SK-N-SH (cell line): ENCODE measurements around the gene CDH12. TPM values are rescaled to one million over a fixed set of nuclear protein-coding genes. Genes with fewer than 3 reads are reported as not detected.

Experiments
- CTCF ChIA-PET: fragments of 300-600, 350-600 bp; formaldehyde crosslinking; extraction: SDS; loops from one replicate; lab custom pipeline; 2021; lab: Yijun Ruan, JAX
- POLR2A ChIA-PET: fragments of 350-600 bp; sonication (Branson Sonifier 250); formaldehyde crosslinking; extraction: SDS; loops from one replicate; lab custom pipeline; 2020; ENCODE audit warnings: antibody characterized with exemption, inconsistent platforms; lab: Yijun Ruan, JAX
- DNase-seq: peaks from one replicate; pipeline ENCODE4 v3.0.0; 2012
- H2AFZ ChIP-seq: fragments of 200-600 bp; sonication (generic); 2 replicates; pipeline ENCODE4 v1.8.1; 2016; ENCODE audit warnings: antibody characterized with exemption, mild to moderate bottlenecking, low read depth
- H3F3A ChIP-seq: fragments of 200-600 bp; sonication (generic); replicated peaks from 2 replicates; pipeline ENCODE3; 2016; ENCODE audit warnings: antibody characterized with exemption, mild to moderate bottlenecking; ENCODE audit not compliant: insufficient read depth
- H3K27ac ChIP-seq, 2 experiments: fragments of 200-500 bp in 1 of 2; fragments of 200-600 bp in 1 of 2; sonication (Bioruptor generic) in 1 of 2; sonication (generic), shearing (Covaris generic) in 1 of 2; 2 replicates each; pipeline versions ENCODE4 v1.5.1 to v1.6.1; 2014 to 2016; ENCODE audit warnings: low read depth in 2 of 2, inconsistent platforms in 1 of 2, low read length in 1 of 2, mild to moderate bottlenecking in 1 of 2, mixed read lengths in 1 of 2
- H3K27me3 ChIP-seq: fragments of 200-600 bp; sonication (generic), shearing (Covaris generic); 2 replicates; pipeline ENCODE4 v1.6.1; 2016; ENCODE audit warnings: mixed run types; ENCODE audit not compliant: insufficient read depth
- H3K36me3 ChIP-seq, 2 experiments: fragments of 200-500 bp in 1 of 2; fragments of 200-600 bp in 1 of 2; sonication (Bioruptor generic) in 1 of 2; sonication (generic) in 1 of 2; replicated peaks in 1 of 2; 2 replicates each; pipeline versions ENCODE3 to v1.5.1; 2014 to 2016; ENCODE audit warnings: low read length in 1 of 2, mild to moderate bottlenecking in 1 of 2; ENCODE audit not compliant: insufficient read depth in 2 of 2, control insufficient read depth in 1 of 2
- H3K4me1 ChIP-seq, 2 experiments: fragments of 200-500 bp in 1 of 2; fragments of 200-600 bp in 1 of 2; sonication (Bioruptor generic) in 1 of 2; sonication (generic), shearing (Covaris generic) in 1 of 2; 2 replicates each; pipeline versions ENCODE4 v1.5.1 to v1.6.1; 2014 to 2016; ENCODE audit warnings: low read depth in 1 of 2, low read length in 1 of 2, mixed run types in 1 of 2; ENCODE audit not compliant: insufficient read depth in 2 of 2, control insufficient read depth in 1 of 2
- H3K4me2 ChIP-seq: fragments of 200-600 bp; sonication (generic), shearing (Covaris generic); 2 replicates; pipeline ENCODE4 v1.6.1; 2017; ENCODE audit warnings: mixed run types
- H3K4me3 ChIP-seq, 2 experiments: fragments of 200-500 bp in 1 of 2; fragments of 200-600 bp in 1 of 2; sonication (Bioruptor generic) in 1 of 2; sonication (generic), shearing (Covaris generic) in 1 of 2; 2 replicates each; pipeline versions ENCODE4 v1.5.1 to v1.8.1; 2014 to 2016; ENCODE audit warnings: low read depth in 2 of 2, inconsistent platforms in 1 of 2, low read length in 1 of 2, mild to moderate bottlenecking in 1 of 2, mixed read lengths in 1 of 2, moderate library complexity in 1 of 2
- H3K79me2 ChIP-seq: fragments of 200-600 bp; sonication (generic); 2 replicates; pipeline ENCODE4 v1.8.1; 2017; ENCODE audit warnings: mild to moderate bottlenecking; ENCODE audit not compliant: insufficient read depth
- H3K9ac ChIP-seq: fragments of 200-600 bp; sonication (generic); 2 replicates; pipeline ENCODE4 v1.6.1; 2017; ENCODE audit warnings: mixed run types
- H3K9me2 ChIP-seq: fragments of 200-600 bp; sonication (generic); 2 replicates; pipeline ENCODE4 v1.6.1; 2017; ENCODE audit warnings: mixed run types
- H3K9me3 ChIP-seq: fragments of 200-600 bp; sonication (generic); 2 replicates; pipeline ENCODE4 v1.6.1; 2017; ENCODE audit warnings: mixed run types, mild to moderate bottlenecking, moderate library complexity
- H4K20me1 ChIP-seq: fragments of 200-600 bp; sonication (generic); 2 replicates; pipeline ENCODE4 v1.6.1; 2017; ENCODE audit warnings: mild to moderate bottlenecking, mixed run types; ENCODE audit not compliant: insufficient read depth
- CHD2 ChIP-seq: fragments of 150-350 bp; IDR thresholded peaks from 2 replicates; pipeline ENCODE4 v1.6.1; 2018; ENCODE audit warnings: low read length; ENCODE audit not compliant: partially characterized antibody
- ELF1 ChIP-seq: IDR thresholded peaks from 2 replicates; pipeline ENCODE4 v1.4.0; 2012
- EZH2phosphoT487 ChIP-seq: fragments of 200-600 bp; sonication (generic); IDR thresholded peaks from 2 replicates; pipeline ENCODE4 v1.6.1; 2017; ENCODE audit warnings: low read depth, mixed run types, mild to moderate bottlenecking, antibody characterized with exemption, moderate library complexity, borderline replicate concordance
- FOSL2 ChIP-seq: IDR thresholded peaks from 2 replicates; pipeline ENCODE4 v1.4.0; 2012; ENCODE audit warnings: low read depth, mild to moderate bottlenecking, moderate library complexity, borderline replicate concordance
- FOXM1 ChIP-seq: IDR thresholded peaks from 2 replicates; pipeline ENCODE4 v1.4.0; 2012; ENCODE audit warnings: low read depth, mild to moderate bottlenecking
- GABPA ChIP-seq: IDR thresholded peaks from 2 replicates; pipeline ENCODE4 v1.4.0; 2012; ENCODE audit warnings: low read depth, mild to moderate bottlenecking
- JUND ChIP-seq: IDR thresholded peaks from 2 replicates; pipeline ENCODE4 v1.4.0; 2012
- MXI1 ChIP-seq: IDR thresholded peaks from 2 replicates; pipeline ENCODE4 v1.6.1; 2012; ENCODE audit warnings: mild to moderate bottlenecking, low read depth, low read length, improper control_type of control experiment
- NFIC ChIP-seq: IDR thresholded peaks from 2 replicates; pipeline ENCODE4 v1.4.0; 2012; ENCODE audit warnings: borderline replicate concordance
- NRF1 ChIP-seq: IDR thresholded peaks from 2 replicates; pipeline ENCODE4 v1.6.1; 2012; ENCODE audit warnings: low read depth, mild to moderate bottlenecking, low read length
- PBX3 ChIP-seq: IDR thresholded peaks from 2 replicates; pipeline ENCODE4; 2012
- POLR2AphosphoS5 ChIP-seq: IDR thresholded peaks from 2 replicates; pipeline ENCODE4 v1.6.1; 2012; ENCODE audit warnings: low read depth, low read length
- RAD21 ChIP-seq: IDR thresholded peaks from 2 replicates; pipeline ENCODE4 v1.6.1; 2012; ENCODE audit warnings: mild to moderate bottlenecking, low read length
- RCOR1 ChIP-seq: fragments of 150-350 bp; IDR thresholded peaks from 2 replicates; pipeline ENCODE4 v1.6.1; 2017; ENCODE audit warnings: antibody characterized with exemption, low read length
- SMC3 ChIP-seq: IDR thresholded peaks from 2 replicates; pipeline ENCODE4 v1.6.1; 2012; ENCODE audit warnings: low read depth, low read length, improper control_type of control experiment
- TAF1 ChIP-seq: IDR thresholded peaks from 2 replicates; pipeline ENCODE4 v1.6.1; 2012; ENCODE audit warnings: low read depth, mild to moderate bottlenecking, low read length, moderate library complexity, borderline replicate concordance
- TCF12 ChIP-seq: IDR thresholded peaks from 2 replicates; pipeline ENCODE4 v1.4.0; 2012
- TEAD4 ChIP-seq: IDR thresholded peaks from 2 replicates; pipeline ENCODE4 v1.4.0; 2012; ENCODE audit warnings: mild to moderate bottlenecking, borderline replicate concordance; ENCODE audit not compliant: insufficient read depth
- USF1 ChIP-seq: IDR thresholded peaks from 2 replicates; pipeline ENCODE4 v1.4.0; 2012; ENCODE audit warnings: low read depth, borderline replicate concordance
- WGBS: methylation state at CpG from one replicate; pipeline ENCODE4 v1.1.6; 2017; ENCODE audit warnings: low lambda C conversion rate; 5-methylcytosine and 5-hydroxymethylcytosine counted together
- polyA plus RNA-seq, 3 experiments: library from polyadenylated mRNA; depleted of rRNA; stranded (reverse); fragments of >200 nt; gene quantifications; 2 replicates each; pipeline ENCODE4 v1.2.3, GENCODE V29; 2012
- TF ChIP-seq, protein P1 (sequence below): IDR thresholded peaks from 2 replicates; pipeline ENCODE4 v1.4.0; 2012; ENCODE audit warnings: low read depth, borderline replicate concordance
- TF ChIP-seq, protein P2 (sequence below): fragments of 150-350 bp; IDR thresholded peaks from 2 replicates; pipeline ENCODE4 v1.6.1; 2016; ENCODE audit warnings: mild to moderate bottlenecking, low read depth, low read length

The CDH12 gene
- polyA plus RNA-seq, 1 of the 3 experiments (the other 2 are of a cell fraction), result not detected

DNA sequence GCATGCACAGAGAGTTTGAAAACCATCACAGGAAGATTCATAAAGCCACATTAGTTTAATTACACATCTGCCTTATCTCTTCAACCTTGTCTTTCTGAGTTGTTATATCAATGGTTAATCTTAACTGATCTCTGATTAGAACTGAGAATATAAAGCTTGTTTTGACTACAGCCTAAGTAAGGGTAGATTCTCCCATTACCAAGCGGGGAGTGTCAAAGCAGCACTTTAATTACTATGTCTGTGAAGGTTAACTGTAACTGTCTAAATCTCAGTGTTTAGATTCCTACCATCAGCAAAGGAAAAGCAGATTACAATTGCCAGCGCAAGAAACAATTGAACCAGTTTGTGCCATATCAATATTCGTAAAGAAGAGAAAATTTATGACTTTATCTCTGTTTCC is 348.7 kb downstream of the CDH12 start:
- Histone ChIP-seq H4K20me1 (no peaks in the 10 kb centered on the region), H3K79me2 (no peaks in the 10 kb centered on the region), H3K27ac (no peak overlapping the region), H3K9me2 (no peaks in the 10 kb centered on the region), H3F3A (no peaks in the 10 kb centered on the region), H3K9ac (no peak overlapping the region), H3K4me1 (no peaks in the 10 kb centered on the region), H2AFZ (no peak overlapping the region), H3K27me3 (no peaks in the 10 kb centered on the region), H3K9me3 (no peaks in the 10 kb centered on the region), H3K36me3 (no peaks in the 10 kb centered on the region), H3K4me2 (no peak overlapping the region), H3K4me3 (no peak overlapping the region)
- WGBS, result 3% methylated on average over 3 of the region's 3 CpGs
- TF ChIP-seq PBX3, result no peak
- TF ChIP-seq, protein P1, sequence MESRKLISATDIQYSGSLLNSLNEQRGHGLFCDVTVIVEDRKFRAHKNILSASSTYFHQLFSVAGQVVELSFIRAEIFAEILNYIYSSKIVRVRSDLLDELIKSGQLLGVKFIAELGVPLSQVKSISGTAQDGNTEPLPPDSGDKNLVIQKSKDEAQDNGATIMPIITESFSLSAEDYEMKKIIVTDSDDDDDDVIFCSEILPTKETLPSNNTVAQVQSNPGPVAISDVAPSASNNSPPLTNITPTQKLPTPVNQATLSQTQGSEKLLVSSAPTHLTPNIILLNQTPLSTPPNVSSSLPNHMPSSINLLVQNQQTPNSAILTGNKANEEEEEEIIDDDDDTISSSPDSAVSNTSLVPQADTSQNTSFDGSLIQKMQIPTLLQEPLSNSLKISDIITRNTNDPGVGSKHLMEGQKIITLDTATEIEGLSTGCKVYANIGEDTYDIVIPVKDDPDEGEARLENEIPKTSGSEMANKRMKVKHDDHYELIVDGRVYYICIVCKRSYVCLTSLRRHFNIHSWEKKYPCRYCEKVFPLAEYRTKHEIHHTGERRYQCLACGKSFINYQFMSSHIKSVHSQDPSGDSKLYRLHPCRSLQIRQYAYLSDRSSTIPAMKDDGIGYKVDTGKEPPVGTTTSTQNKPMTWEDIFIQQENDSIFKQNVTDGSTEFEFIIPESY, result no peak
- no peak for TF ChIP-seq RAD21
- TF ChIP-seq ELF1, result no peak
- TF ChIP-seq, protein P2, sequence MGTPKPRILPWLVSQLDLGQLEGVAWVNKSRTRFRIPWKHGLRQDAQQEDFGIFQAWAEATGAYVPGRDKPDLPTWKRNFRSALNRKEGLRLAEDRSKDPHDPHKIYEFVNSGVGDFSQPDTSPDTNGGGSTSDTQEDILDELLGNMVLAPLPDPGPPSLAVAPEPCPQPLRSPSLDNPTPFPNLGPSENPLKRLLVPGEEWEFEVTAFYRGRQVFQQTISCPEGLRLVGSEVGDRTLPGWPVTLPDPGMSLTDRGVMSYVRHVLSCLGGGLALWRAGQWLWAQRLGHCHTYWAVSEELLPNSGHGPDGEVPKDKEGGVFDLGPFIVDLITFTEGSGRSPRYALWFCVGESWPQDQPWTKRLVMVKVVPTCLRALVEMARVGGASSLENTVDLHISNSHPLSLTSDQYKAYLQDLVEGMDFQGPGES, result no peak
- TF ChIP-seq TEAD4, result no peak
- no peak for TF ChIP-seq GABPA
- TF ChIP-seq NFIC, result no peak
- no peak for TF ChIP-seq NRF1
- no peak for TF ChIP-seq CHD2
- TF ChIP-seq TAF1, result no peak
- TF ChIP-seq MXI1, result no peak
- TF ChIP-seq FOXM1, result no peak
- ChIA-PET POLR2A (no interaction called here), CTCF (interaction anchor here (0.7 kb wide), 1 partner anchor 215 kb away, joined by 3 read pairs; no protein-coding TSS in a partner anchor)
- no peak for DNase-seq

- ChIA-PET POLR2A (no interaction called here), CTCF (no interaction called here)
- no peak for DNase-seq
- no peak overlapping the region for H2AFZ ChIP-seq
- H3K36me3 ChIP-seq, result no peaks in the 10 kb centered on the region
- no peak overlapping the region for H3K4me2 ChIP-seq
- H3K27me3 ChIP-seq, result no peaks in the 10 kb centered on the region
- no peaks in the 10 kb centered on the region for H3K79me2 ChIP-seq
- no peaks in the 10 kb centered on the region for H3K4me1 ChIP-seq
- no peak overlapping the region for H3K4me3 ChIP-seq
- no peaks in the 10 kb centered on the region for H4K20me1 ChIP-seq
- H3K9me2 ChIP-seq, result no peaks in the 10 kb centered on the region
- no peaks in the 10 kb centered on the region for H3F3A ChIP-seq
- H3K9me3 ChIP-seq, result no peaks in the 10 kb centered on the region
- WGBS, result 0% methylated on average over 1 of the region's 1 CpG
- H3K27ac ChIP-seq, result no peak overlapping the region
- no peak overlapping the region for H3K9ac ChIP-seq
- TF ChIP-seq FOSL2 (no peak), POLR2AphosphoS5 (no peak), RCOR1 (no peak), USF1 (no peak), JUND (no peak), TEAD4 (no peak), SMC3 (no peak), EZH2phosphoT487 (no peak), TCF12 (no peak), FOXM1 (no peak), TAF1 (no peak), MXI1 (no peak), RAD21 (no peak), CHD2 (no peak)
- TF ChIP-seq, protein P2, result no peak
Observed at GRCh38 chr5:22500556-22500955, 352.6 kb downstream of the CDH12 start.
